Erythroblast (primary cell): ENCODE data around the gene RAG2.

ENCODE experiments used
- GATA1 ChIP-seq: IDR thresholded peaks from 2 replicates; pipeline ENCODE4 v1.6.1; 2011; ENCODE audit warnings: low read depth, mild to moderate bottlenecking, control low read depth, low read length, moderate library complexity
- POLR2A ChIP-seq: IDR thresholded peaks from 2 replicates; pipeline ENCODE4 v1.6.1; 2011; ENCODE audit warnings: mild to moderate bottlenecking, low read length

DNA sequence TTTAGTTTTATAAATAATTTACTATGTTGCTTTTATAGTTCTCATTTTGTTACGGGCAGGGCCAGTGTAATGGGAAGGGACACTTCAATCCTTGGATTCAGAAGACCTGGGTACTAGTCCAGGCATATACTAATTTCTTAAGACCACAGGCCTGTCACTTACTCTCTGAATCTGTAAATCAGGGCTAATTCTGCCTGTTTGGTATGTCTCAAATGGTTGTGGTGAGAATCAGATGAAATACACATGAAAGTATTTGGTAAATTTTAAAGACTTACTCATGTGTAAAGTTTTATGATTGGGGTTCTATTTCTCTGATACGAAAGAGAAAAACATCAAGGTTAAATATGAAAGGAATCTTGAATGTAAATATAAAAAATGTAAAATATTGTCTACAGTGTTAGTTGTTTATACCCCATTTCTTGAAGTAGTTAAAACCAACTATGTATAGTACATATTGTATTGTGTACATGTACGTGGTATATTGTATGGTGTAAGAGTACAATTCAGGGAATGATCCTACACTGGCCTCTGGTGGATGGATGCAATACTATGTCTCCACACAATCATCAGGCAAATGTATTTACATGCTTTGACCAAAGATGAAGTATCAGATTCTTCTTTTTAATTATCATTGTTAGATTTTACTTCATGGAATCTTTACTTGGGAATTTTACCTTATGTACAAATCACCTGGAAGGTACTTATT, 24.5 kb upstream of the RAG2 start:
- no peak for TF ChIP-seq POLR2A
- TF ChIP-seq GATA1, result no peak
